Vagina (tissue), 2 donors: ENCODE results near the gene PTPRN.

Experiments
- POLR2A ChIP-seq, 2 donors: fragments of 450-650 bp; IDR thresholded peaks; one replicate each; pipeline ENCODE4 v1.6.1; 2017; ENCODE audit warnings: antibody characterized with exemption in 2 of 2, mild to moderate bottlenecking in 2 of 2, moderate library complexity in 2 of 2
- TF ChIP-seq, protein P1 (sequence below), 3 experiments: fragments of 450-650 bp in 2 of 3; fragments of 200-600 bp in 1 of 3; sonication (generic) in 1 of 3; IDR thresholded peaks; one replicate each; pipeline ENCODE4 v1.5.1; 2017 to 2019; ENCODE audit warnings: antibody characterized with exemption in 3 of 3, mild to moderate bottlenecking in 2 of 3, moderate library complexity in 2 of 3

DNA sequence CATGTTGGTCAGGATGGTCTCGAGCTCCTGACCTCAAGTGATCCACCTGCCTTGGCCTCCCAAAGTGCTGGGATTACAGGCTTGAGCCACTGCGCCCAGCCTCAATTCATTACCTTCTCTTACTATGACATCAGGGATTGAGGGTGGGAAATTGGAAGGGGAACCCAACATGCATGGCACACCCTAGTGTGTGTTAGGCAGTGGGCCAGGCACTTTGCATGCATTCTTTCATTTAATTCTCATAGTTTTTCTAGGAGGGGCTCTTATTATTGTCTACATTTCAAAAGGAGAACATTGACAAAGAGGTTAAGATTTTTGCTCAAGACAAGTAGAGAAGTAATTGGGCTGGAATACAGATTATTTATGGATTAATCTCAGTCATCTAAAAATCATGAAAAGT is 40.9 kb downstream of the PTPRN start:
- TF ChIP-seq, protein P1, sequence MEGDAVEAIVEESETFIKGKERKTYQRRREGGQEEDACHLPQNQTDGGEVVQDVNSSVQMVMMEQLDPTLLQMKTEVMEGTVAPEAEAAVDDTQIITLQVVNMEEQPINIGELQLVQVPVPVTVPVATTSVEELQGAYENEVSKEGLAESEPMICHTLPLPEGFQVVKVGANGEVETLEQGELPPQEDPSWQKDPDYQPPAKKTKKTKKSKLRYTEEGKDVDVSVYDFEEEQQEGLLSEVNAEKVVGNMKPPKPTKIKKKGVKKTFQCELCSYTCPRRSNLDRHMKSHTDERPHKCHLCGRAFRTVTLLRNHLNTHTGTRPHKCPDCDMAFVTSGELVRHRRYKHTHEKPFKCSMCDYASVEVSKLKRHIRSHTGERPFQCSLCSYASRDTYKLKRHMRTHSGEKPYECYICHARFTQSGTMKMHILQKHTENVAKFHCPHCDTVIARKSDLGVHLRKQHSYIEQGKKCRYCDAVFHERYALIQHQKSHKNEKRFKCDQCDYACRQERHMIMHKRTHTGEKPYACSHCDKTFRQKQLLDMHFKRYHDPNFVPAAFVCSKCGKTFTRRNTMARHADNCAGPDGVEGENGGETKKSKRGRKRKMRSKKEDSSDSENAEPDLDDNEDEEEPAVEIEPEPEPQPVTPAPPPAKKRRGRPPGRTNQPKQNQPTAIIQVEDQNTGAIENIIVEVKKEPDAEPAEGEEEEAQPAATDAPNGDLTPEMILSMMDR (IDR thresholded peaks at IDR 0.05): no peak
- no peak for TF ChIP-seq POLR2A (IDR thresholded peaks at IDR 0.05)
